HEK293 (cell line): ENCODE data around the gene KRTAP16-1.

ENCODE experiments used
- CTCF ChIA-PET: fragments of 350-600 bp; formaldehyde crosslinking; extraction: SDS; loops from one replicate; lab custom pipeline; 2021; ENCODE audit warnings: antibody characterized with exemption; lab: Yijun Ruan, JAX
- POLR2A ChIA-PET: fragments of 300-600 bp; formaldehyde crosslinking; extraction: SDS; loops from one replicate; lab custom pipeline; 2020; ENCODE audit warnings: antibody characterized with exemption, inconsistent platforms; lab: Yijun Ruan, JAX
- H3K27ac ChIP-seq: fragments of 200-500 bp; sonication (Bioruptor generic); 2 replicates; pipeline ENCODE4 v1.5.1; 2014; ENCODE audit warnings: low read depth, low read length, control low read depth, inconsistent platforms; ENCODE audit errors: extremely low read depth
- H3K36me3 ChIP-seq, 2 experiments: fragments of 200-500 bp in 1 of 2; sonication (Bioruptor generic) in 1 of 2; 1 replicate in 1 of 2; 2 replicates in 1 of 2; pipeline ENCODE4 v1.5.1; 2014 to 2017; ENCODE audit warnings: inconsistent platforms in 2 of 2, low read length in 2 of 2; ENCODE audit not compliant: control insufficient read depth in 2 of 2, insufficient read depth in 1 of 2
- H3K4me1 ChIP-seq: fragments of 200-500 bp; sonication (Bioruptor generic); 2 replicates; pipeline ENCODE4 v1.5.1; 2014; ENCODE audit warnings: mild to moderate bottlenecking, low read length, inconsistent platforms; ENCODE audit not compliant: control insufficient read depth, insufficient read depth
- H3K4me3 ChIP-seq: 2 replicates; pipeline ENCODE4 v1.5.1; 2011; ENCODE audit warnings: low read depth, mild to moderate bottlenecking, control low read depth, low read length, moderate library complexity
- H3K9me3 ChIP-seq: fragments of 200-500 bp; sonication (Bioruptor generic); 2 replicates; pipeline ENCODE4 v1.5.1; 2014; ENCODE audit warnings: low read depth, low read length, inconsistent platforms; ENCODE audit not compliant: control insufficient read depth, insufficient read depth
- BCL11B ChIP-seq: fragments of 450-650 bp; formaldehyde crosslinking; IDR thresholded peaks from 2 replicates; pipeline ENCODE4 v1.5.1; 2016; ENCODE audit warnings: low read depth, missing biosample characterization, missing genetic modification characterization
- GLIS1 ChIP-seq: fragments of 450-650 bp; formaldehyde crosslinking; IDR thresholded peaks from 2 replicates; pipeline ENCODE4 v1.5.1; 2016; ENCODE audit warnings: missing biosample characterization, missing genetic modification characterization
- PRDM1 ChIP-seq: fragments of 450-650 bp; formaldehyde crosslinking; IDR thresholded peaks from 2 replicates; pipeline ENCODE4; 2016; ENCODE audit warnings: missing biosample characterization, missing genetic modification characterization
- RBAK ChIP-seq: fragments of 450-650 bp; formaldehyde crosslinking; IDR thresholded peaks from 2 replicates; pipeline ENCODE4 v1.5.1; 2016; ENCODE audit warnings: missing biosample characterization, missing genetic modification characterization
- TCF7L2 ChIP-seq: IDR thresholded peaks from 2 replicates; pipeline ENCODE4 v1.6.1; 2011; ENCODE audit warnings: low read depth, mild to moderate bottlenecking, inconsistent platforms, low read length, moderate library complexity, borderline replicate concordance
- YY1 ChIP-seq: fragments of 450-650 bp; formaldehyde crosslinking; IDR thresholded peaks from 2 replicates; pipeline ENCODE4 v1.5.1; 2018; ENCODE audit warnings: missing biosample characterization, missing genetic modification characterization
- ZNF138 ChIP-seq: fragments of 450-650 bp; formaldehyde crosslinking; IDR thresholded peaks from 2 replicates; pipeline ENCODE4 v1.5.1; 2016; ENCODE audit warnings: missing biosample characterization, missing genetic modification characterization, borderline replicate concordance
- ZNF157 ChIP-seq: fragments of 450-650 bp; formaldehyde crosslinking; IDR thresholded peaks from 2 replicates; pipeline ENCODE4 v1.5.1; 2016; ENCODE audit warnings: missing biosample characterization, missing genetic modification characterization
- ZNF221 ChIP-seq: fragments of 450-650 bp; formaldehyde crosslinking; IDR thresholded peaks from 2 replicates; pipeline ENCODE4 v1.5.1; 2017; ENCODE audit warnings: missing biosample characterization, missing genetic modification characterization, borderline replicate concordance
- ZNF274 ChIP-seq, 2 experiments: fragments of 200-500 bp in 1 of 2; fragments of 450-650 bp in 1 of 2; sonication (Bioruptor generic) in 1 of 2; formaldehyde crosslinking in 1 of 2; IDR thresholded peaks; 2 replicates each; pipeline versions ENCODE4 v1.5.1 to v1.6.1; 2014 to 2016; ENCODE audit warnings: borderline replicate concordance in 1 of 2, inconsistent platforms in 1 of 2, low read length in 1 of 2, missing biosample characterization in 1 of 2, missing genetic modification characterization in 1 of 2
- ZNF311 ChIP-seq: fragments of 450-650 bp; formaldehyde crosslinking; IDR thresholded peaks from 2 replicates; pipeline ENCODE4 v1.5.1; 2017; ENCODE audit warnings: missing biosample characterization, missing genetic modification characterization, borderline replicate concordance
- ZNF335 ChIP-seq: fragments of 450-650 bp; formaldehyde crosslinking; conservative IDR thresholded peaks from 2 replicates; pipeline ENCODE4 v1.5.1; 2016; ENCODE audit warnings: missing biosample characterization, missing genetic modification characterization
- ZNF350 ChIP-seq: fragments of 450-650 bp; formaldehyde crosslinking; IDR thresholded peaks from 2 replicates; pipeline ENCODE4 v1.5.0; 2017; ENCODE audit warnings: missing biosample characterization, mild to moderate bottlenecking, missing genetic modification characterization
- ZNF404 ChIP-seq: fragments of 450-650 bp; formaldehyde crosslinking; IDR thresholded peaks from 2 replicates; pipeline ENCODE4 v1.5.1; 2017; ENCODE audit warnings: missing biosample characterization, missing genetic modification characterization
- ZNF48 ChIP-seq: fragments of 450-650 bp; formaldehyde crosslinking; IDR thresholded peaks from 2 replicates; pipeline ENCODE4 v1.5.1; 2016; ENCODE audit warnings: missing biosample characterization, missing genetic modification characterization
- ZNF510 ChIP-seq: fragments of 450-650 bp; formaldehyde crosslinking; IDR thresholded peaks from 2 replicates; pipeline ENCODE4 v1.5.1; 2018; ENCODE audit warnings: mild to moderate bottlenecking, missing genetic modification characterization, missing biosample characterization; ENCODE audit not compliant: insufficient replicate concordance
- ZNF561 ChIP-seq: fragments of 450-650 bp; IDR thresholded peaks from 2 replicates; pipeline ENCODE4 v1.5.1; 2018; ENCODE audit warnings: missing biosample characterization, missing genetic modification characterization, borderline replicate concordance
- ZNF571 ChIP-seq: fragments of 450-650 bp; formaldehyde crosslinking; IDR thresholded peaks from 2 replicates; pipeline ENCODE4 v1.5.0; 2017; ENCODE audit warnings: missing biosample characterization, missing genetic modification characterization
- ZNF610 ChIP-seq: fragments of 450-650 bp; formaldehyde crosslinking; IDR thresholded peaks from 2 replicates; pipeline ENCODE4 v1.5.1; 2016; ENCODE audit warnings: missing biosample characterization, missing genetic modification characterization, borderline replicate concordance
- ZNF623 ChIP-seq: fragments of 450-650 bp; formaldehyde crosslinking; IDR thresholded peaks from 2 replicates; pipeline ENCODE4 v1.5.1; 2016; ENCODE audit warnings: missing biosample characterization, missing genetic modification characterization
- ZNF658 ChIP-seq: fragments of 450-650 bp; formaldehyde crosslinking; IDR thresholded peaks from 2 replicates; pipeline ENCODE4; 2016; ENCODE audit warnings: missing biosample characterization, missing genetic modification characterization
- ZXDB ChIP-seq: fragments of 450-650 bp; formaldehyde crosslinking; IDR thresholded peaks from 2 replicates; pipeline ENCODE4 v1.5.1; 2016; ENCODE audit warnings: missing biosample characterization, missing genetic modification characterization
- TF ChIP-seq, protein P1 (sequence below): fragments of 450-650 bp; formaldehyde crosslinking; IDR thresholded peaks from 2 replicates; pipeline ENCODE4 v1.5.1; 2016; ENCODE audit warnings: missing biosample characterization, missing genetic modification characterization

Gene KRTAP16-1

DNA sequence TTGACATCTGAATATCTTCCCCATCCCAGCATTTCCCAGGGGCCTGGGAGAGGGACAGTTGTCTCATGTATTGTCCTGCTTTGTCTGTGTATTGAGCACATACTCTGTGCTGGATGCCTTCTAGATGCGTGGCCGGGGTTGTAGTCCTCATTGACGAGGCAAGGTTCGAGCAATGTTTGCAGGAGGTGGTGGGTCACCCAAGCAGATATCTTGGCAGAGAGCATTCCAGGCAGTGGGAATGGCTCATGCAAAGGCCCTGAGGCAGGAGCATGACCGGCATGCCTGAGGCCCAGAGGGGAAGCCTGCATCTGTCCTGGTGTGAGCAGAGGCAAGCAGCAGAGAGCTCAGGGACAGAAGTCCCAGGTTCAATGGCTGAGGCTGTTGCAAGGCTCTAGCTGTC is 24.0 kb upstream of the KRTAP16-1 start:
- Histone ChIP-seq H3K27ac (no peak overlapping the region), H3K4me3 (no peak overlapping the region)
- CTCF ChIA-PET: interaction anchor here (0.6 to 2.9 kb wide), 5 partner anchors 11 to 329 kb away, joined by 3 to 19 read pairs (median 4); no protein-coding TSS in a partner anchor
- TF ChIP-seq ZNF623 (tag by site-specific recombination): peak; percentile 52
- TF ChIP-seq, protein P1, sequence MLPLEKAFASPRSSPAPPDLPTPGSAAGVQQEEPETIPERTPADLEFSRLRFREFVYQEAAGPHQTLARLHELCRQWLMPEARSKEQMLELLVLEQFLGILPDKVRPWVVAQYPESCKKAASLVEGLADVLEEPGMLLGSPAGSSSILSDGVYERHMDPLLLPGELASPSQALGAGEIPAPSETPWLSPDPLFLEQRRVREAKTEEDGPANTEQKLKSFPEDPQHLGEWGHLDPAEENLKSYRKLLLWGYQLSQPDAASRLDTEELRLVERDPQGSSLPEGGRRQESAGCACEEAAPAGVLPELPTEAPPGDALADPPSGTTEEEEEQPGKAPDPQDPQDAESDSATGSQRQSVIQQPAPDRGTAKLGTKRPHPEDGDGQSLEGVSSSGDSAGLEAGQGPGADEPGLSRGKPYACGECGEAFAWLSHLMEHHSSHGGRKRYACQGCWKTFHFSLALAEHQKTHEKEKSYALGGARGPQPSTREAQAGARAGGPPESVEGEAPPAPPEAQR (tag by site-specific recombination): no peak
- TF ChIP-seq, all 188 proteins: peak for 1
- H3K4me1 ChIP-seq: no peaks in the 10 kb centered on the region
- POLR2A ChIA-PET: no interaction called here
- H3K36me3 ChIP-seq: no peaks in the 10 kb centered on the region
- no peaks in the 10 kb centered on the region for H3K9me3 ChIP-seq

DNA sequence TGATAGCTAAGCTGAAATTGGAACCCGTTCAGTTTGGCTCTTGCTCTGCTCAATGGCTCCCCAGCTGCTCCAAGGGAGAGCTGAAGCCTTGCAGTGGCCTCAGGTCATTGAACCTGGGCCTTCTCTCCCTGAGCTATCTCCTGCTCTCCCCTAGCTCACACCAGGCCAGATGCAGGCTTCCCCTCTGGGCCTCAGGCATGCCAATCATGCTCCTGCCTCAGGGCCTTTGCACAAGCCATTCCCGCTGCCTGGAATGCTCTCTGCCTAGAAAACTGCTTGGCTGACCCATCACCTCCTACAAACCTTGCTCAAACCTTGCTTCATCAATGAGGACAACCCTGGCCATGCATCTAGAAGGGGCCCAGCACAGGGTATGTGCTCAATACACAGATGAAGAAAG is 23.1 kb upstream of the KRTAP16-1 start:
- Histone ChIP-seq H3K27ac (no peak overlapping the region), H3K4me3 (no peak overlapping the region), H3K36me3 (no peaks in the 10 kb centered on the region), H3K9me3 (no peaks in the 10 kb centered on the region), H3K4me1 (no peaks in the 10 kb centered on the region)
- no peak for TF ChIP-seq BCL11B (tag by site-specific recombination)
- peak; percentile 84 for TF ChIP-seq ZNF623 (tag by site-specific recombination)
- ChIA-PET POLR2A (no interaction called here), CTCF (interaction anchor here (0.7 to 2.9 kb wide), 7 partner anchors 10 to 713 kb away, joined by 3 to 19 read pairs (median 6); no protein-coding TSS in a partner anchor)

- Histone ChIP-seq H3K36me3 (no peaks in the 10 kb centered on the region), H3K9me3 (no peaks in the 10 kb centered on the region), H3K4me3 (no peak overlapping the region), H3K27ac (no peak overlapping the region), H3K4me1 (no peaks in the 10 kb centered on the region)
- POLR2A ChIA-PET: no interaction called here
- CTCF ChIA-PET: interaction anchor here (0.7 to 2.9 kb wide), 8 partner anchors 10 to 712 kb away, joined by 3 to 19 read pairs (median 6); no protein-coding TSS in a partner anchor
- TF ChIP-seq TCF7L2: no peak
- TF ChIP-seq ZXDB (tag by site-specific recombination): no peak
- TF ChIP-seq ZNF157 (tag by site-specific recombination): no peak
- no peak for TF ChIP-seq ZNF221 (tag by site-specific recombination)
- TF ChIP-seq ZNF510 (tag by site-specific recombination): no peak
- TF ChIP-seq ZNF274 (IDR thresholded peaks at IDR 0.05; ENCODE audit: low read length): no peak
- TF ChIP-seq ZNF274 (tag by site-specific recombination; IDR thresholded peaks at IDR 0.05; ENCODE audit: borderline replicate concordance): no peak
- no peak for TF ChIP-seq ZNF138 (tag by site-specific recombination)
- TF ChIP-seq PRDM1 (tag by site-specific recombination): no peak
- no peak for TF ChIP-seq GLIS1 (tag by site-specific recombination)
- no peak for TF ChIP-seq YY1
- no peak for TF ChIP-seq RBAK (tag by site-specific recombination)
- no peak for TF ChIP-seq ZNF561
- no peak for TF ChIP-seq ZNF311 (tag by site-specific recombination)
- TF ChIP-seq ZNF48: no peak
- TF ChIP-seq ZNF571 (tag by site-specific recombination): no peak
- TF ChIP-seq ZNF404: no peak
- no peak for TF ChIP-seq ZNF350 (tag by site-specific recombination)
- no peak for TF ChIP-seq ZNF335 (tag by site-specific recombination)
- no peak for TF ChIP-seq ZNF658 (tag by site-specific recombination)
- TF ChIP-seq ZNF610: no peak
These were observed 22.5 kb upstream of the KRTAP16-1 start for GRCh38 chr17:41331606-41332005.
